ENCODE results near the gene MAPK12. TPM values are rescaled to one million over a fixed set of nuclear protein-coding genes. Genes with fewer than 3 reads are reported as not detected.

The MAPK12 gene
- total and polyA plus RNA-seq, 10 of the 15 experiments (the other 5 are each of a cell fraction or from before 2014, with no cell fraction given), result 1.1 to 38.9 (median 16.3) TPM

GRCh38 chr22:50269573-50269969 is 8.1 kb upstream of the MAPK12 start (continued):
- TF ChIP-seq PAX5 (IDR thresholded peaks at IDR 0.05; ENCODE audit: borderline replicate concordance, low read depth, low read length) (no peak), RUNX3 (IDR thresholded peaks at IDR 0.05; ENCODE audit: low read length) (peak; percentile 32; the same call in 1 of the 2 replicates), CBX3 (IDR thresholded peaks at IDR 0.05; ENCODE audit: borderline replicate concordance, low read depth) (no peak), PAX8 (IDR thresholded peaks at IDR 0.05) (no peak)

- no TSS peak for BruUV-seq (replicated peaks)
- Histone ChIP-seq H3K4me2 (ENCODE audit: control insufficient read depth, insufficient read depth) (peak overlapping the region; percentile 77; the same call in 1 of the 2 replicates), H3K27me3 (replicated peaks in 1 of 2; ENCODE audit: control insufficient read depth in 2 of 2, insufficient read depth in 2 of 2, low read length in 1 of 2) (no peaks in the 10 kb centered on the region), H4K20me1 (ENCODE audit: control insufficient read depth, insufficient read depth) (no peaks in the 10 kb centered on the region), H3K9ac (ENCODE audit: control insufficient read depth, insufficient read depth, low read length) (no peak overlapping the region), H3K79me2 (ENCODE audit: control insufficient read depth, insufficient read depth, low read length) (no peaks in the 10 kb centered on the region), H3K9me3 (replicated peaks; ENCODE audit: control insufficient read depth, insufficient read depth, low read length) (no peaks in the 10 kb centered on the region), H3K4me3 (no peak overlapping the region), H2AFZ (ENCODE audit: control insufficient read depth, low read depth, low read length) (no peak overlapping the region), H3K4me1 (ENCODE audit: control insufficient read depth, insufficient read depth, low read length) (peaks cover 14% of the 10 kb centered on the region), H3K36me3 (ENCODE audit: control insufficient read depth in 2 of 2, insufficient read depth in 2 of 2, low read length in 1 of 2) (no peaks in the 10 kb centered on the region), H3K27ac (ENCODE audit: control insufficient read depth, insufficient read depth) (no peak overlapping the region)
- ChIA-PET SMC1A (ENCODE audit: uncharacterized antibody, unreplicated experiment) (no interaction called here), RAD21 (ENCODE audit: unreplicated experiment) (interaction anchor here (1.1 kb wide), 1 partner anchor 18 kb away, joined by 3 read pairs; the partner anchor contains the start of gene HDAC10), POLR2A (no interaction called here), CTCF (interaction anchor here (1.2 kb wide), 1 partner anchor 18 kb away, joined by 3 read pairs; the partner anchor contains the start of gene HDAC10)
- no peak for FAIRE-seq
- TF ChIP-seq IKZF2 (IDR thresholded peaks at IDR 0.05), result no peak
- TF ChIP-seq ZNF592 (IDR thresholded peaks at IDR 0.05), result no peak
- ATAC-seq, result no peak
- 60% methylated on average over 9 of the region's 9 CpGs for WGBS (ENCODE audit: insufficient coverage, insufficient replicate concordance, low lambda C conversion rate, missing lambda C conversion rate)
- no peak for DNase-seq (ENCODE audit: low read depth, low spot score)
- intact Hi-C loops (cut with micrococcal nuclease; ENCODE audit: unreplicated experiment) (no loop called here), in situ Hi-C loops (cut with MboI) (no loop called here)
Observed at GRCh38 chr22:50268655-50269113, 7.2 kb upstream of the MAPK12 start.
